ENCODE measurements around the gene B9D1. TPM values are rescaled to one million over a fixed set of nuclear protein-coding genes. Genes with fewer than 3 reads are reported as not detected.

Gene B9D1
- total and polyA plus RNA-seq, 2 of the 13 experiments (the other 11 are each of a cell fraction or from before 2014, with no cell fraction given), result 27.7 to 31.1 TPM

DNA sequence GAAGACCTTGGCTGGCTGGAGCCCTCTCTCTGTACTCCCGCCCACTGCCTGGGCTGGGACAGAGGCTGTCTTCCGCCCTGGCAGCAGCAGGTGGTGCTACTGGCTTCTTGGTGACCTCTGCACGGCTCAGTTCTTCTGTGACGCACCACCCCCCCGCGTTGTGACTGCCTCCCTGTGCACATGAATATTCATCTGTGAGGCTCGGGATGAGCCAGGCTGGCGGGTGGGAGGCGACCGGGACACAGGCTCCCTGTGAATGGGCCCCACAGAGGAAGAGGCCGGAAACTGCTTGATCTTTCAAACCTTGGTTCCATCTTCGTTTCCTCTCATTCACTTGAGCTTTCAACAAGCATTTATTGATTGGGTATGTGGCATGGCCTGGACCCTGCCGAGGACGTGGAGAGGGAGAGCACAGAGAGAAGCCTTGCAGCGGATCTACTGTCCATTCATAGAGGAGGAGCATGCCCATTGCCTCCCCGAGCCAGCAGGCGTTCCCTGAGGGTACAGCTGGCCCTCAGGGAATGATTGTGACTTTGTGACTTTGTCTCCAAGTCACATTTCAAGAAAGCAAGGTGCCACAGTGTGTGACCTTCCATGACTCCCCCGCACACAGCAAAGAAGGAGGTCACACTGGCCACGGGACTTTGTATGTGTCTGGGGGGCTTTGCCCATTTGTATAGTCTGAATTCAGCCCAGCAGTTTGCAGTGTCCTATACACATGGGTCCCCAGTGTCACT is 45.0 kb downstream of the B9D1 start (continued):
- TF ChIP-seq, protein P1, sequence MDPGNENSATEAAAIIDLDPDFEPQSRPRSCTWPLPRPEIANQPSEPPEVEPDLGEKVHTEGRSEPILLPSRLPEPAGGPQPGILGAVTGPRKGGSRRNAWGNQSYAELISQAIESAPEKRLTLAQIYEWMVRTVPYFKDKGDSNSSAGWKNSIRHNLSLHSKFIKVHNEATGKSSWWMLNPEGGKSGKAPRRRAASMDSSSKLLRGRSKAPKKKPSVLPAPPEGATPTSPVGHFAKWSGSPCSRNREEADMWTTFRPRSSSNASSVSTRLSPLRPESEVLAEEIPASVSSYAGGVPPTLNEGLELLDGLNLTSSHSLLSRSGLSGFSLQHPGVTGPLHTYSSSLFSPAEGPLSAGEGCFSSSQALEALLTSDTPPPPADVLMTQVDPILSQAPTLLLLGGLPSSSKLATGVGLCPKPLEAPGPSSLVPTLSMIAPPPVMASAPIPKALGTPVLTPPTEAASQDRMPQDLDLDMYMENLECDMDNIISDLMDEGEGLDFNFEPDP (CRISPR knock-in tag; conservative IDR thresholded peaks at IDR 0.05), result 0 out of 2 replicates have a peak, but pooled peaks have one; percentile 81
- TF ChIP-seq, protein P2, sequence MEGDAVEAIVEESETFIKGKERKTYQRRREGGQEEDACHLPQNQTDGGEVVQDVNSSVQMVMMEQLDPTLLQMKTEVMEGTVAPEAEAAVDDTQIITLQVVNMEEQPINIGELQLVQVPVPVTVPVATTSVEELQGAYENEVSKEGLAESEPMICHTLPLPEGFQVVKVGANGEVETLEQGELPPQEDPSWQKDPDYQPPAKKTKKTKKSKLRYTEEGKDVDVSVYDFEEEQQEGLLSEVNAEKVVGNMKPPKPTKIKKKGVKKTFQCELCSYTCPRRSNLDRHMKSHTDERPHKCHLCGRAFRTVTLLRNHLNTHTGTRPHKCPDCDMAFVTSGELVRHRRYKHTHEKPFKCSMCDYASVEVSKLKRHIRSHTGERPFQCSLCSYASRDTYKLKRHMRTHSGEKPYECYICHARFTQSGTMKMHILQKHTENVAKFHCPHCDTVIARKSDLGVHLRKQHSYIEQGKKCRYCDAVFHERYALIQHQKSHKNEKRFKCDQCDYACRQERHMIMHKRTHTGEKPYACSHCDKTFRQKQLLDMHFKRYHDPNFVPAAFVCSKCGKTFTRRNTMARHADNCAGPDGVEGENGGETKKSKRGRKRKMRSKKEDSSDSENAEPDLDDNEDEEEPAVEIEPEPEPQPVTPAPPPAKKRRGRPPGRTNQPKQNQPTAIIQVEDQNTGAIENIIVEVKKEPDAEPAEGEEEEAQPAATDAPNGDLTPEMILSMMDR (CRISPR knock-in tag; IDR thresholded peaks at IDR 0.05), result peak; percentile 97
- TF ChIP-seq FOSL2 (CRISPR knock-in tag; IDR thresholded peaks at IDR 0.05), result peak; percentile 68
- TF ChIP-seq, protein P3, sequence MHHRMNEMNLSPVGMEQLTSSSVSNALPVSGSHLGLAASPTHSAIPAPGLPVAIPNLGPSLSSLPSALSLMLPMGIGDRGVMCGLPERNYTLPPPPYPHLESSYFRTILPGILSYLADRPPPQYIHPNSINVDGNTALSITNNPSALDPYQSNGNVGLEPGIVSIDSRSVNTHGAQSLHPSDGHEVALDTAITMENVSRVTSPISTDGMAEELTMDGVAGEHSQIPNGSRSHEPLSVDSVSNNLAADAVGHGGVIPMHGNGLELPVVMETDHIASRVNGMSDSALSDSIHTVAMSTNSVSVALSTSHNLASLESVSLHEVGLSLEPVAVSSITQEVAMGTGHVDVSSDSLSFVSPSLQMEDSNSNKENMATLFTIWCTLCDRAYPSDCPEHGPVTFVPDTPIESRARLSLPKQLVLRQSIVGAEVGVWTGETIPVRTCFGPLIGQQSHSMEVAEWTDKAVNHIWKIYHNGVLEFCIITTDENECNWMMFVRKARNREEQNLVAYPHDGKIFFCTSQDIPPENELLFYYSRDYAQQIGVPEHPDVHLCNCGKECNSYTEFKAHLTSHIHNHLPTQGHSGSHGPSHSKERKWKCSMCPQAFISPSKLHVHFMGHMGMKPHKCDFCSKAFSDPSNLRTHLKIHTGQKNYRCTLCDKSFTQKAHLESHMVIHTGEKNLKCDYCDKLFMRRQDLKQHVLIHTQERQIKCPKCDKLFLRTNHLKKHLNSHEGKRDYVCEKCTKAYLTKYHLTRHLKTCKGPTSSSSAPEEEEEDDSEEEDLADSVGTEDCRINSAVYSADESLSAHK (CRISPR knock-in tag; IDR thresholded peaks at IDR 0.05; ENCODE audit: borderline replicate concordance), result no peak
- TF ChIP-seq SALL1 (CRISPR knock-in tag; IDR thresholded peaks at IDR 0.05), result peak; percentile 84
- no peak for TF ChIP-seq ZSCAN30 (CRISPR knock-in tag; IDR thresholded peaks at IDR 0.05)
- TF ChIP-seq, protein P4, sequence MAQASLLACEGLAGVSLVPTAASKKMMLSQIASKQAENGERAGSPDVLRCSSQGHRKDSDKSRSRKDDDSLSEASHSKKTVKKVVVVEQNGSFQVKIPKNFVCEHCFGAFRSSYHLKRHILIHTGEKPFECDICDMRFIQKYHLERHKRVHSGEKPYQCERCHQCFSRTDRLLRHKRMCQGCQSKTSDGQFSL (CRISPR knock-in tag; IDR thresholded peaks at IDR 0.05), result 0 out of 2 replicates have a peak, but pooled peaks have one; percentile 86
- peak; percentile 59; the same call in 1 of the 2 replicates for TF ChIP-seq THAP11 (CRISPR knock-in tag; IDR thresholded peaks at IDR 0.05)
- TF ChIP-seq TCF7 (IDR thresholded peaks at IDR 0.05; ENCODE audit: low read depth), result no peak
- peak; percentile 37; the same call in 1 of the 2 replicates for TF ChIP-seq GATAD1 (CRISPR knock-in tag; IDR thresholded peaks at IDR 0.05)
- TF ChIP-seq, protein P5, sequence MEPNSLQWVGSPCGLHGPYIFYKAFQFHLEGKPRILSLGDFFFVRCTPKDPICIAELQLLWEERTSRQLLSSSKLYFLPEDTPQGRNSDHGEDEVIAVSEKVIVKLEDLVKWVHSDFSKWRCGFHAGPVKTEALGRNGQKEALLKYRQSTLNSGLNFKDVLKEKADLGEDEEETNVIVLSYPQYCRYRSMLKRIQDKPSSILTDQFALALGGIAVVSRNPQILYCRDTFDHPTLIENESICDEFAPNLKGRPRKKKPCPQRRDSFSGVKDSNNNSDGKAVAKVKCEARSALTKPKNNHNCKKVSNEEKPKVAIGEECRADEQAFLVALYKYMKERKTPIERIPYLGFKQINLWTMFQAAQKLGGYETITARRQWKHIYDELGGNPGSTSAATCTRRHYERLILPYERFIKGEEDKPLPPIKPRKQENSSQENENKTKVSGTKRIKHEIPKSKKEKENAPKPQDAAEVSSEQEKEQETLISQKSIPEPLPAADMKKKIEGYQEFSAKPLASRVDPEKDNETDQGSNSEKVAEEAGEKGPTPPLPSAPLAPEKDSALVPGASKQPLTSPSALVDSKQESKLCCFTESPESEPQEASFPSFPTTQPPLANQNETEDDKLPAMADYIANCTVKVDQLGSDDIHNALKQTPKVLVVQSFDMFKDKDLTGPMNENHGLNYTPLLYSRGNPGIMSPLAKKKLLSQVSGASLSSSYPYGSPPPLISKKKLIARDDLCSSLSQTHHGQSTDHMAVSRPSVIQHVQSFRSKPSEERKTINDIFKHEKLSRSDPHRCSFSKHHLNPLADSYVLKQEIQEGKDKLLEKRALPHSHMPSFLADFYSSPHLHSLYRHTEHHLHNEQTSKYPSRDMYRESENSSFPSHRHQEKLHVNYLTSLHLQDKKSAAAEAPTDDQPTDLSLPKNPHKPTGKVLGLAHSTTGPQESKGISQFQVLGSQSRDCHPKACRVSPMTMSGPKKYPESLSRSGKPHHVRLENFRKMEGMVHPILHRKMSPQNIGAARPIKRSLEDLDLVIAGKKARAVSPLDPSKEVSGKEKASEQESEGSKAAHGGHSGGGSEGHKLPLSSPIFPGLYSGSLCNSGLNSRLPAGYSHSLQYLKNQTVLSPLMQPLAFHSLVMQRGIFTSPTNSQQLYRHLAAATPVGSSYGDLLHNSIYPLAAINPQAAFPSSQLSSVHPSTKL (CRISPR knock-in tag; IDR thresholded peaks at IDR 0.05), result peak; percentile 61
- TF ChIP-seq, protein P6, sequence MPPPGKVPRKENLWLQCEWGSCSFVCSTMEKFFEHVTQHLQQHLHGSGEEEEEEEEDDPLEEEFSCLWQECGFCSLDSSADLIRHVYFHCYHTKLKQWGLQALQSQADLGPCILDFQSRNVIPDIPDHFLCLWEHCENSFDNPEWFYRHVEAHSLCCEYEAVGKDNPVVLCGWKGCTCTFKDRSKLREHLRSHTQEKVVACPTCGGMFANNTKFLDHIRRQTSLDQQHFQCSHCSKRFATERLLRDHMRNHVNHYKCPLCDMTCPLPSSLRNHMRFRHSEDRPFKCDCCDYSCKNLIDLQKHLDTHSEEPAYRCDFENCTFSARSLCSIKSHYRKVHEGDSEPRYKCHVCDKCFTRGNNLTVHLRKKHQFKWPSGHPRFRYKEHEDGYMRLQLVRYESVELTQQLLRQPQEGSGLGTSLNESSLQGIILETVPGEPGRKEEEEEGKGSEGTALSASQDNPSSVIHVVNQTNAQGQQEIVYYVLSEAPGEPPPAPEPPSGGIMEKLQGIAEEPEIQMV (CRISPR knock-in tag; IDR thresholded peaks at IDR 0.05; ENCODE audit: low read depth), result peak; percentile 34; the same call in 1 of the 2 replicates
- peak; percentile 66 for TF ChIP-seq FOXA3 (CRISPR knock-in tag; IDR thresholded peaks at IDR 0.05)
- no peak for TF ChIP-seq MLLT10 (CRISPR knock-in tag; IDR thresholded peaks at IDR 0.05)
- TF ChIP-seq, protein P7, sequence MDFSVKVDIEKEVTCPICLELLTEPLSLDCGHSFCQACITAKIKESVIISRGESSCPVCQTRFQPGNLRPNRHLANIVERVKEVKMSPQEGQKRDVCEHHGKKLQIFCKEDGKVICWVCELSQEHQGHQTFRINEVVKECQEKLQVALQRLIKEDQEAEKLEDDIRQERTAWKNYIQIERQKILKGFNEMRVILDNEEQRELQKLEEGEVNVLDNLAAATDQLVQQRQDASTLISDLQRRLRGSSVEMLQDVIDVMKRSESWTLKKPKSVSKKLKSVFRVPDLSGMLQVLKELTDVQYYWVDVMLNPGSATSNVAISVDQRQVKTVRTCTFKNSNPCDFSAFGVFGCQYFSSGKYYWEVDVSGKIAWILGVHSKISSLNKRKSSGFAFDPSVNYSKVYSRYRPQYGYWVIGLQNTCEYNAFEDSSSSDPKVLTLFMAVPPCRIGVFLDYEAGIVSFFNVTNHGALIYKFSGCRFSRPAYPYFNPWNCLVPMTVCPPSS (IDR thresholded peaks at IDR 0.05), result no peak
